ENCODE measurements around the gene OCA2.
"Not testable (repeated sequence)": the region's sequence is repeated elsewhere in the genome, so short reads cannot be mapped to it uniquely, and the experiment has no call there.

OCA2 gene

GRCh38 chr15:28098766-28099554 lies at the start of gene OCA2:
OCA2 (minus strand) TSS chr15:28099315; CDS start chr15:28081874, 17,441 bp downstream.
- DNase-seq (ENCODE audit: low read depth in 3 of 3), result peak in 2 of 3 experiments; percentile 40 to 59

- DNase-seq (ENCODE audit: low read depth in 3 of 3), result no peak
These were observed 48.7 kb upstream of the OCA2 start for GRCh38 chr15:28147801-28148200.

DNA sequence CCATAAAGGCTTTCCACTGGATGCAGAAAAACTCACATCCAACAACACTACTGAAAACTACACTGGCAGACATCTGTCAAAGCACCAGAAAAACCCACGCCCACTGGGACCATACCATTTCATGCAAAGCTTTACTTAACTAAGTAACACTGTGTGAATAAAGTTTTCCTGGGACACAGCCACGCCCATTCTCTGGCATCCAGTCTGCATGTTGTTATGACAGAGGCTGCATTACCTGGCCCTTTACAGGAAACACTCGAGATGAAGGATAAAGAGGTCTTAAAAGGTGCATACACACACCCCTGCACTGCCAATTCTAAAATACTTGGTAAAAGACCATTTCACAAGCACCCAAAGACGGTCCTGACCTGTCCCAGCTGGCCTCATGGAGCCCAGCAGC lies 46.3 kb upstream of the OCA2 start:
- not testable (repeated sequence) for DNase-seq (ENCODE audit: low read depth in 3 of 3)

- DNase-seq (ENCODE audit: low read depth in 3 of 3), result no peak
These were observed 40.9 kb upstream of the OCA2 start for GRCh38 chr15:28140062-28140461.

DNA sequence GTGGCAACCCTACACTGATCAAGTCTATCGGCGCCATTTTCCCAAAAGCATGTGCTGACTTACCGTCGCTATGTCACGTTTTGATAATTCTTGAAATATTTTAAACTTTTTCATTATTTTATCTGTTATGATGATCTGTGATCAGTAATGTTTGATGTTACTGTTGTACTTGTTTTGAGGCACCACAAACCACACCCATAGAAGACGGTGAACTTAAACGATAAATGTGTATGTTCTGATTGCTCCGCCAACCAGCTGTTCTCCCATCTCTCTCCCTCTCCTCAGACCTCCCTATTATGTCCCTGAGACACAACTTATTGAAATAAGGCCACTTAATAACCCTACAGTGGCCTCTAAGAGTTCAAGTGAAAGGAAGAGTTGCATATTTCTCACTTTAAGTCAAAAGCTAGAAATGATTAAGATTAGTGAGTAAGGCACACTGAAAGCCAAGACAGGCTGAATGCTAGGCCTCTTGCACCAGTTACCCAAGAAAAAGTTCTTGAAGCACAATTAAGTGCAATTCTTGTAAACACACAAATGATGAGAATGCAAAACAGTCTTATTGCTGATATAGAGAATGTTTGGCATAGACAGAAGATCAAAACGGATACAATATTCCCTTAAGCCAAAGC lies 38.4 kb upstream of the OCA2 start:
- not testable (repeated sequence) for DNase-seq (ENCODE audit: low read depth in 3 of 3)

DNA sequence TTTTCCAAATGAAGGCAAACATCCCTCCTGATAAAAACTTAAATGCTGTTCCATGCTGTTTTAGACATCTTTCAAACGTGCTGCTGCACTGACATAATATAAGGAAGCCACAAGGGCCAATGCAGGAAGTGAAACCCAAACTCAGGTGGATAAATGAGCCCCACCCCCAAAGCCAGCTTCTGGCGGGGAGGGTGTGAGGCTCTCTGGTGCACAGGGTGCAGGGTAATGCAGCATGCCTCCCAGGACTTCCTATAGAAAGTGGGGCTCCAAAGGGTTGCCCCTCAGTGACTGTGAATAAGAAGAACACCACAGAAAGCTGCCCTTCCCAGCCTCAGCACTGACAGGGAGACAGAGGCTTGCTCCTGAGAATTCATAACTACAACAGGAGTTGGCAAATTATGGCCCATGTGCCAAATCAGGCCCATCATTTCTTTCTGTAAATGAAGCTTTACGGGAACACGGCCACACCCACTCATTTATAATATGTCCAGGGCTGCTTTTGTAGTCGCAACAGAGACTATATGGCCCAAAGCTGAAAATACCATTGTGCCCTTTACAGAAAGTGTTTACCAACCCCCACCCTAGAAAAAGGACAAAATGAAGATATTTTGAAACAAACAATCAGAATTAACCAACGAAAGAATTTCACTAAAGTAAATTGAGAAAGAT lies 37.3 kb upstream of the OCA2 start:
- DNase-seq (ENCODE audit: low read depth in 3 of 3), result not testable (repeated sequence)

DNA sequence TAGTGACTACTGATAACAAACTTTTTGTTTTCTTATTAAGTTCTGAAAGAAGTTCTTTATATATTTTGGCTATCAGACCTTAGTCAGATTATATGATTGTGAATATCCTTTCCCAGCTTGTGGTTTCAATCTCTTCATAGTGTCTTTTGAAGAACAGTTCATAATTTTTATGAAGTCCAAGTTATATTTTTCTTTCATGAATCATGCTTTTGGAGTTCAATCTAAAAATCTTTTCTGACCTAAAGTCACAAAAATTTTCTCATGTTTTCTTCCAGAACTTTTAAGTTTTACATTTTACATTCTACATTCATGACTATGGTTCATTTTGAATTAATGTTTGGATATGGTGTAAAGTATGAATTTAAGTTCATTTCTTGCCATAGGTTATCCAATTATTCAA lies 34.2 kb upstream of the OCA2 start:
- DNase-seq (ENCODE audit: low read depth in 3 of 3), result no peak

- no peak for DNase-seq (ENCODE audit: low read depth in 3 of 3)
These were observed 33.6 kb upstream of the OCA2 start for GRCh38 chr15:28132524-28133275.

DNA sequence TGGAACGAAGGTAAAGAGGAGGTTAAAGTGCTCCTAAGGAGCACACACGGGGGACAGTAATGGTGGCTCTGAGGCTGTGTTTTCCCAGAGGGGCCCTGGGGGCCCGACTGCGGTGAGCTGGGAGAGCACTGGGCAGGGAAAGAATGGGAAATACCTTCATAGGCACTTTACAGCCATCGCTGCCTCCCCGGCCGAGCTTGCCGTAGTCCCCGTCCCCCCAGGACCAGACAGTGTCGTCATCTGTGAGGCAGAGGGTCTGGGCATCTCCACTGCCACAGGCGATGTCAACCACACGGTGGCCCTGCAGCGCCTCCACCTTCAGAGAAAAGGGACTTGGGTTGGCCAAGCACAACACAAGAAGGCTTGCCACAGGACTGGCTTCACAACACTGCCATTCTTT lies 32.8 kb upstream of the OCA2 start:
- no peak for DNase-seq (ENCODE audit: low read depth in 3 of 3)

DNA sequence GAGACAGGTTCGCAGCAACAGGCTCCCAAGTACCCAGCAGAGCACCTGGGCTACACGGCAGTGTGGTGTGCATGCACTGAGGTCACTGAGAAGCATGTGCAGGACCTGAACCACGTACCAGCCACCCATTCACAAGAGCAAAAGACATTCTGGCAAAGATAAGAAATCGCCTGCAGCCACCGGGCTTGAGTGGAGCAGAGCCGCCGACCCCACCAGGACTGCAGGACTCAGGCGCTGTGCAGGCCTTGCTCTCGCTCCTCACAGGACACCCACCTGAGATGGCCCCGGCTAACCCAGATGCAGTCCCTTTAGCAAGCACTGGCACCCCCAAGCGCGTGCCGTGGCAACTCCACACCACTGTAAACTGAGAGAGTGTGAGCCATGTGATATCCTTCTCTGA lies 32.3 kb upstream of the OCA2 start:
- DNase-seq (ENCODE audit: low read depth in 3 of 3), result no peak

DNA sequence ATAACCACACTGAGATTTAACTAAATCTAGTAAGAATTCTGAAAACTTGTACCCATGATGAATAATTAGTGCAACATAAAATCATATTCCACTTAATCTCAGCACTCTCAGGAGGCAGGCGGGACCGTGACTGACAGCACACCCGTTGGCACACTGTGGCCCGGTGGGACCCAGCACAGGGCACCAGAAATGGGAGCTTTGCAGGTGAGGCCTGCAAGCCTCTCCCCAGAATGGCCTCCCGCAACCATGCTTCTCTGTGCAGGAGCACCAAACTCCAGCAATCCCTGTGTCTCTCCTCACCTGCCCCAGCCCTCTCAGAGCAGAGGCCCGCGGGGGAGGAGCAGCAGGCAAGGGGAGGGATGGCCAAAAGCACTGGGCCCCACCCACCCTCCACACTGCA lies 31.5 kb upstream of the OCA2 start:
- no peak for DNase-seq (ENCODE audit: low read depth in 3 of 3)

- no peak for DNase-seq (ENCODE audit: low read depth in 3 of 3)
These were observed 30.2 kb upstream of the OCA2 start for GRCh38 chr15:28129231-28129848.

- DNase-seq (ENCODE audit: low read depth in 3 of 3), result no peak
These were observed 28.9 kb upstream of the OCA2 start for GRCh38 chr15:28128031-28128430.

- DNase-seq (ENCODE audit: low read depth in 3 of 3), result no peak
These were observed 27.9 kb upstream of the OCA2 start for GRCh38 chr15:28127036-28127435.

DNA sequence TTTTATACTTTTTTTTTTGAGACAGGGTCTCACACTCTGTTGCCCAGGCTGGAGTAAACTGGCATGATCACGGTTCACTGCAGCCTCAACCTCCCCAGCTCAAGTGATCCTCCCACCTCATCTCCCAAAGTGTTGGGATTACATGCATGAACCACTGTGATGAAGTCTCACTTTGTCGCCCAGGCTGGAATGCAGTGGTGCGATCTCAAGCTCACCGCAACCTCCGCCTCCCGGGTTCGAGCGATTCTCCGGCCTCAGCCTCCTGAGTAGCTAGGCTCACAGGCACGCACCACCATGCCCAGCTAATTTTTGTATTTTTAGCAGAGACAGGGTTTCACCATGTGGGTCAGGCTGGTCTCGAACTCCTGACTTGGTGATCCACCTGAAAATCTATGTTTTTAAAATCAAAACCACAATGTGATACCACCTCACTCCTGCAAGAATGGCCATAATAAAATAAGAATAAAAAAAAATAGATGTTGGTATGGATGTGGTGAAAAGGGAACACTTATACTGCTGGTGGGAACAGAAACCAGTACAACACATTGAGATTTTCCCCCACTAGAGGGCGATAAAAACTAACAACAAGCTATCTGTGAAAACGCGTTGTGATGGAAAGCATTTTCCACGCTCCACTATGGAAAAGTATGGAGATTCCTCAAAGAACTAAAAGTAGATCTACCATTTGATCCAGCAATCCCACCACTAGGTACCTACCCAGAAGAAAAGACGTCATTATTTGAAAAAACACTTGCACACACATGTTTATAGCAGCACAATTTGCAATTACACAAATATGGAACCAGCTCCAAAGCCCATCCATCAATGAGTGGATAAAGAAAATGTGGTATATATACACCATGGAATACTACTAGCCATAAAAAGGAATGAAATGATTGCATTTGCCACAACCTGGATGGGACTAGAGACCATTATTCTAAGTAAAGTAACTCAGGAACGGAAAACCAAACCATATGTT lies 26.8 kb upstream of the OCA2 start:
- DNase-seq (ENCODE audit: low read depth in 3 of 3), result no peak

DNA sequence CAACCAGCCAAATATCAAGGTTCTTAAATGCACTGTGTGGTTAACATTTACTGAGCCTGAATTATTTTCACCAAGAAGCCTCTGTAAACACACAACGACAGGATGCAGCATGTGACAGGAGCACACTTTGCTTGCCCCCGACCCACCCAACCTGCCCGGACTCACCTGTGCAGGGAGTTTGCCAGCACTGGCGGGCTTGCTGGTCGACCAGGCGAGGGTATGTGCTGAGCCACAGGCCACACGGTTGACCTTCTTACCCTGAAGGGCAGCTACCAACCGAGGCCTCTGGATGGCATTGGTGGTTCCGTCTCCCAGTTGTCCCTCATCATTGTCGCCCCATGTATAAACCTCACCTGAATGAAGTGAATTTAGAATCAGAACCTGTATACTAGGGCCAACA lies 25.7 kb upstream of the OCA2 start:
- no peak for DNase-seq (ENCODE audit: low read depth in 3 of 3)

DNA sequence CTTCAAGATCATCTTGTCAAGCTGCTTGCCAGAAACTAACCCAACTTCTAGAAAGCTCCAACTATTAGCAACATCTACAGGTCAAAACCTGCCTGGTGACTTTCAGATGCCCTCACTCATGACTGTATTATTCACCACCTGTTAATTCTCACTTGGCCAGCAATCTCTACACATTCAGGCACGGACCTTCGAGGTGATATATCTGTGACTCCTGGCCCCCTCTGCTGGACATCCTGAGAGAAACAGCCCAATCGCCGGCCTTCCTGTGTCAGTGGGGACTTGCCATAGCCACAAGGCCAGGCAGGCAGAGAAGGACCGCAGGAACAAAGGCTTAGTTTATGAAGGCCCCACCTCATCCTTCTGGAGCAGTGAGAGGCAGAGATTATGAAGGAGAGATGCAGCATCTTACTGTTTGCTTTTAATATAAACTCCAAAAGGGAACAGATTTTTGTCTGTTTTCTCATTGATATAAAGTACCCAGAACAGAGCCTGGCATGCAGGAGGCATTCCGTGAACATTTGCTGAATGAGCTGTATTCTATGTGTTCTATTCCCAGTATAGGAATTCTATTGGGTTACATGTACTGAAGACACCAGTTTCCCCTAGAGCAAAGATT lies 24.4 kb upstream of the OCA2 start:
- DNase-seq (ENCODE audit: low read depth in 3 of 3), result peak in 2 of 3 experiments; percentile 22 to 48

GRCh38 chr15:28122038-28122949 lies 23.2 kb upstream of the OCA2 start:
- DNase-seq (ENCODE audit: low read depth in 3 of 3), result no peak

DNA sequence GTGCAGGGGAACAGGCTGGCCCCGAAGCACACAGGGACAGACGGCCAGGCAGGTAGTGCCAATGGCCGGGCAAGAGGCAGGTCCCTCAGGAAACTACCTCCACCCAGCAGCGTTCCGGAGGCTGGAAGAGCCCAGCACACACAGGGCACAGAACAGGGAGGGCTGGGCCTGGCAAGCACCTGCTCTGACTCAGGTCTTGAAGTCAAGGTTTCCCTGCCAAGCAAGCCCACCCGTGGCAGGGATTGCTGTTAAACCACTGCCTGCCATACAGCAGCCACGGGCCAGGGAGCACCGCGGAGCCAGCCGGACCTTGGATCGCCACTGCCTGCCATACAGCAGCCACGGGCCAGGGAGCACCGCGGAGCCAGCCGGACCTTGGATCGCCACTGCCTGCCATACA lies 22.5 kb upstream of the OCA2 start:
- DNase-seq (ENCODE audit: low read depth in 3 of 3), result not testable (repeated sequence)

Data from stimulated activated CD4-positive, alpha-beta T cell treated with anti-CD3 and anti-CD28 coated beads, TNF-alpha, amount 100 ng/mL, for 24 hours (primary cell).